ENCODE data around the gene EXOSC9. TPM values are rescaled to one million over a fixed set of nuclear protein-coding genes. Genes with fewer than 3 reads are reported as not detected.

EXOSC9 gene
- total RNA-seq, 1 donor from 2014 or later: 71.9 TPM

DNA sequence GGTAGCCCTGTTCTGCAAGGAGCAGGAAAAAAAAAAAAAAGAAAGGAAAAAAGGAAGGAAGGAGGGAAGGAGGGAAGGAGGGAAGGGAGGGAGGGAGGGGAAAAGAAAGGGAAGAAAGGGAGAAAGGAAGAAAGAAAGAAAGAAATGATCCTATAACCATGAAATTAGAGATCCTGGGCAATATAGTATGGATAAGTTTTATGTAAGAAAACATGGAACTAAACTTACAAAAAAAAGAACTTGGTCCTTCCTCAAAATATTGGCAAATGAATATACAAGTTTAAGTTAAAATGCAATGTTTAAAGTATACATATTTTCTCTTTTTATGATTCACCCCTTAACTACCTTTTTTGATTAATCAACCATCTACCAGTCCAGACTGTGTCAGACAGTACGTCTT, 50.2 kb downstream of the EXOSC9 start:
- H3K9me3 Mint-ChIP-seq: no peaks in the 10 kb centered on the region
- no peak for DNase-seq (ENCODE audit: low spot score)
- peaks cover 8% of the 10 kb centered on the region for H3K36me3 Mint-ChIP-seq (ENCODE audit: low read depth)
- no peaks in the 10 kb centered on the region for H3K27me3 Mint-ChIP-seq (ENCODE audit: insufficient read depth)
- H3K27ac Mint-ChIP-seq: no peak overlapping the region
- H3K4me3 Mint-ChIP-seq: no peak overlapping the region
- intact Hi-C loops (cut with micrococcal nuclease): no loop called here
- H3K4me1 Mint-ChIP-seq (ENCODE audit: low read depth): no peaks in the 10 kb centered on the region

DNA sequence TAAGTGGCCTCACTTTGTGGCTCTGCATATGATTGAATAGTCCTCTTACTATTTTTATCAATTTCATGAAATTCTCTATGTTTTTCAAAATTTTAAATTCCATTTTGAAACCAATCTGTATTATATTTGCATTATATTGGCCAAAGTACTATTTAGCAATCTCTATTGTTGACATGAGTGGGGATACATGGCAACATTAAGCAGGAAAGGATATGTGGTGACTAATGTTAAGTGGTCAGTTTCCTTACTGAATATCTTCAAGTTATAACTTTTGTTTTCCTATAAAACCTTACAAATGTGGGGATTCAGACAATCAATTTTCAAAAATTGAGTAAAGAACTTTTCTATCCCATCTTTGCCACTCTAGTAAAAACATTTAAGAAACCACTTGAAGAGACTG, 59.0 kb downstream of the EXOSC9 start:
- Mint-ChIP-seq H3K27me3 (ENCODE audit: insufficient read depth) (no peaks in the 10 kb centered on the region), H3K9me3 (no peaks in the 10 kb centered on the region), H3K27ac (no peak overlapping the region), H3K36me3 (ENCODE audit: low read depth) (peaks cover 8% of the 10 kb centered on the region), H3K4me3 (no peak overlapping the region), H3K4me1 (ENCODE audit: low read depth) (no peaks in the 10 kb centered on the region)
- no peak for DNase-seq (ENCODE audit: low spot score)
- intact Hi-C loops (cut with micrococcal nuclease): no loop called here

DNA sequence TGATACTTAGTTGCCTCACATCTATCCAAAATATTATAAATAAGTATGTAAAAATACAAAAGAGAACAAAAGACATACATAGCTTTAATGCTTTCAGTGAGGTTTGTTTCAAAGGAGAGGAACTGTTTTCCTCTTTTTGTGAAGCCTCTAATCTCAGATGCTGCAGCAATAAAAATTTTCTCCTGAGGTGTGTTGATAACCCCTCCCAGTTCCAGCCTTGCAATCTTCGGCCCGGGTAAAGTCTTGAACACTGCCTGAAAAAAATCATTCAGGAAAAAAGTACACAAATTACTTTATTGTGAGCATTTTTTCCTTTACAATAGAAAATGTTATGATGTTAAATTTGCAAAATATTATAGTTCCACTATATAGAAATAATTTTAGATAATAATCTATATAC, 60.3 kb downstream of the EXOSC9 start:
- H3K4me1 Mint-ChIP-seq (ENCODE audit: low read depth): no peaks in the 10 kb centered on the region
- peaks cover 18% of the 10 kb centered on the region for H3K36me3 Mint-ChIP-seq (ENCODE audit: low read depth)
- no peak overlapping the region for H3K4me3 Mint-ChIP-seq
- no peak for DNase-seq (ENCODE audit: low spot score)
- H3K9me3 Mint-ChIP-seq: no peaks in the 10 kb centered on the region
- H3K27ac Mint-ChIP-seq: no peak overlapping the region
- no peaks in the 10 kb centered on the region for H3K27me3 Mint-ChIP-seq (ENCODE audit: insufficient read depth)
- intact Hi-C loops (cut with micrococcal nuclease): no loop called here

DNA sequence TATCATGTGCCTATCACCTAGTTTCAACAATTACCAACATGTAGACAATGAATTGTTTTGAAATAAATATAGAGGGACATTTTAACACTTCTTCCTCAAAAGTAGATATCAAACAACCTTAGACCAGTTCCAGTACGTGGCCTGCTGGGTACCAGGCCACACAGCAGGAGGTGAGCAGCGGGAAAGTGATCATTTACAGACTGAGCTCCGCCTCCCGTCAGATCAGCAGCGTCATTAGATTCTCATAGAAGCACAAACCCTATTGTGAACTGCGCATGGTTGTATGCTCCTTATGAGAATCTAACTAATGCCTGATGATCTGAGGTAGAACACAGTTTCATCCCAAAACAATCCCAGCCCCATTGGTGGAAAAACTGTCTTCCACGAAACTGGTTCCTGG, 62.7 kb downstream of the EXOSC9 start:
- Mint-ChIP-seq H3K27me3 (ENCODE audit: insufficient read depth) (no peaks in the 10 kb centered on the region), H3K9me3 (no peaks in the 10 kb centered on the region), H3K36me3 (ENCODE audit: low read depth) (peaks cover 26% of the 10 kb centered on the region), H3K4me1 (ENCODE audit: low read depth) (peaks cover 6% of the 10 kb centered on the region), H3K27ac (no peak overlapping the region), H3K4me3 (no peak overlapping the region)
- no peak for DNase-seq (ENCODE audit: low spot score)
- intact Hi-C loops (cut with micrococcal nuclease): no loop called here

Other genes with a start within 250 kb of the EXOSC9 start
- gene ANXA5, start 104.3 kb upstream of the EXOSC9 start, total RNA-seq: 128 and 131 TPM in 2 replicates
- gene SMIM43, start 36.2 kb upstream of the EXOSC9 start, total RNA-seq: not detected in 2 replicates
- gene CCNA2, start 22.6 kb downstream of the EXOSC9 start, total RNA-seq: 59.9 and 64.3 TPM in 2 replicates
- 16.9 and 20.2 TPM in 2 replicates for gene BBS7, start 69.2 kb downstream of the EXOSC9 start, total RNA-seq
- 2.3 and 2.5 TPM in 2 replicates for gene TRPC3, start 150.7 kb downstream of the EXOSC9 start, total RNA-seq

All from activated T-helper 1 cell treated with anti-CD3 and anti-CD28 coated beads, Interleukin-12 subunit alpha, Interleukin-12 subunit beta, Interleukin-2, Interleukin-4 antibody, amounts not matched to agents 30 ng/mL and 10 ng/mL and 1 ng/mL, durations not matched to agents 14 hours and 24 hours and 36 hours (primary cell).